ENCODE data around the gene PHOSPHO2. TPM values are rescaled to one million over a fixed set of nuclear protein-coding genes. Genes with fewer than 3 reads are reported as not detected.

Gene PHOSPHO2
- total RNA-seq, 2 donors from 2014 or later, result 5.3 to 7.0 TPM

DNA sequence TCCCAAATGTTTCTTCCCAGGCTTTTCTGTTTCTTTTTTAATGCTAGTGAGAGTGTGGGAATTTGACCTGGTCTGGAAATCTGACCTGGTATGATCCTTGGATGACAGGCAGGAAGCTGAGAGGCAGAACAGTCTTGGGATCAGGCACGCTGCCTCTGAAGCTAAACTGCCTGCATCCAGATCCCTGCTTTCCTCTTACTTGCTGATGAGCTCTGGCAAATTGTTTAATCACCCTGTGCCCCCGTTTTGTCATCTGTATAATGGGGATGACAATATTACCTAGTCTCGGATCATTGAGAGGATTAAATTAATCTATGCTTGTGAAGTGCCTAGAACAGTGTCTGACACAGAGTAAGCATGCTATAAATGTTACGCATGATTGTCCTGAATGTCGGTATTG is 42.6 kb downstream of the PHOSPHO2 start:
- no peak overlapping the region for H3K4me3 ChIP-seq
- no peaks in the 10 kb centered on the region for H3K4me1 ChIP-seq
- no peak overlapping the region for H3K27ac ChIP-seq
- TF ChIP-seq, protein P1, sequence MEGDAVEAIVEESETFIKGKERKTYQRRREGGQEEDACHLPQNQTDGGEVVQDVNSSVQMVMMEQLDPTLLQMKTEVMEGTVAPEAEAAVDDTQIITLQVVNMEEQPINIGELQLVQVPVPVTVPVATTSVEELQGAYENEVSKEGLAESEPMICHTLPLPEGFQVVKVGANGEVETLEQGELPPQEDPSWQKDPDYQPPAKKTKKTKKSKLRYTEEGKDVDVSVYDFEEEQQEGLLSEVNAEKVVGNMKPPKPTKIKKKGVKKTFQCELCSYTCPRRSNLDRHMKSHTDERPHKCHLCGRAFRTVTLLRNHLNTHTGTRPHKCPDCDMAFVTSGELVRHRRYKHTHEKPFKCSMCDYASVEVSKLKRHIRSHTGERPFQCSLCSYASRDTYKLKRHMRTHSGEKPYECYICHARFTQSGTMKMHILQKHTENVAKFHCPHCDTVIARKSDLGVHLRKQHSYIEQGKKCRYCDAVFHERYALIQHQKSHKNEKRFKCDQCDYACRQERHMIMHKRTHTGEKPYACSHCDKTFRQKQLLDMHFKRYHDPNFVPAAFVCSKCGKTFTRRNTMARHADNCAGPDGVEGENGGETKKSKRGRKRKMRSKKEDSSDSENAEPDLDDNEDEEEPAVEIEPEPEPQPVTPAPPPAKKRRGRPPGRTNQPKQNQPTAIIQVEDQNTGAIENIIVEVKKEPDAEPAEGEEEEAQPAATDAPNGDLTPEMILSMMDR (IDR thresholded peaks at IDR 0.05), result no peak
- no peaks in the 10 kb centered on the region for H3K27me3 ChIP-seq
- H3K9ac ChIP-seq (ENCODE audit: low read depth in 2 of 2, low read length in 2 of 2), result no peak overlapping the region
- intact Hi-C loops (cut with DNase I), result no loop called here
- no peak for DNase-seq
- no peaks in the 10 kb centered on the region for H3K36me3 ChIP-seq
- H3K9me3 ChIP-seq, result no peaks in the 10 kb centered on the region

- Histone ChIP-seq H3K27ac (no peak overlapping the region), H3K9me3 (no peaks in the 10 kb centered on the region), H3K9ac (ENCODE audit: low read depth in 2 of 2, low read length in 2 of 2) (no peak overlapping the region), H3K36me3 (no peaks in the 10 kb centered on the region), H3K4me3 (no peak overlapping the region), H3K27me3 (no peaks in the 10 kb centered on the region), H3K4me1 (no peaks in the 10 kb centered on the region)
- TF ChIP-seq, protein P1 (IDR thresholded peaks at IDR 0.05), result no peak
- DNase-seq, result no peak
- intact Hi-C loops (cut with DNase I), result no loop called here
These were observed 44.4 kb downstream of the PHOSPHO2 start for GRCh38 chr2:169738566-169739229.

DNA sequence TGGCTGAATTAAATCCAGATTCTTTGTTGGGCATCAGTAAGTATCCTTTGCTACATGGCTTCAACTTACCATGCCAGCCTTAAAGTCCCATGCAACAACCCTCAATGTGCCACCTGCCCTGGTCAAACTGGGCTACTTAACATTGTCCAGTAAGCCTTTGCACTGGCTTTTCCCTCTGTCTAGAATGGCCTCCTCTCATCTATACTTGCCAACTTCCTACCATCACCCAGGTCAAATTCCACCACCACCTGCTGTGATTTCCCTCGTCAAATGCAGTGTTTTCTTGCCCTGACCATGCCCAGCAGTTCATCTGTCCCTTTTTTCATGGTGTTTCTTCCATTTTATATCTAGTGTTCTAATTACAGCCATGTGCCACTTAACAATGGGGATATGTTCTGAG is 45.1 kb downstream of the PHOSPHO2 start:
- TF ChIP-seq, protein P1 (IDR thresholded peaks at IDR 0.05), result no peak
- Histone ChIP-seq H3K4me1 (no peaks in the 10 kb centered on the region), H3K4me3 (no peak overlapping the region), H3K27ac (no peak overlapping the region), H3K9ac (ENCODE audit: low read depth in 2 of 2, low read length in 2 of 2) (no peak overlapping the region), H3K27me3 (no peaks in the 10 kb centered on the region), H3K36me3 (no peaks in the 10 kb centered on the region), H3K9me3 (no peaks in the 10 kb centered on the region)
- DNase-seq, result no peak
- intact Hi-C loops (cut with DNase I), result no loop called here

GRCh38 chr2:169743549-169743948 is 49.3 kb downstream of the PHOSPHO2 start:
- DNase-seq, result no peak
- H3K9ac ChIP-seq (ENCODE audit: low read depth in 2 of 2, low read length in 2 of 2), result no peak overlapping the region
- H3K36me3 ChIP-seq, result no peaks in the 10 kb centered on the region
- no peak overlapping the region for H3K4me3 ChIP-seq
- no peaks in the 10 kb centered on the region for H3K27me3 ChIP-seq
- TF ChIP-seq, protein P1 (IDR thresholded peaks at IDR 0.05), result no peak
- no peak overlapping the region for H3K27ac ChIP-seq
- no peaks in the 10 kb centered on the region for H3K4me1 ChIP-seq
- H3K9me3 ChIP-seq, result no peaks in the 10 kb centered on the region
- intact Hi-C loops (cut with DNase I), result no loop called here

- Histone ChIP-seq H3K9me3 (no peaks in the 10 kb centered on the region), H3K4me3 (no peak overlapping the region), H3K36me3 (no peaks in the 10 kb centered on the region), H3K4me1 (no peaks in the 10 kb centered on the region), H3K9ac (ENCODE audit: low read depth in 2 of 2, low read length in 2 of 2) (no peak overlapping the region), H3K27me3 (no peaks in the 10 kb centered on the region), H3K27ac (no peak overlapping the region)
- TF ChIP-seq, protein P1 (IDR thresholded peaks at IDR 0.05), result no peak
- intact Hi-C loops (cut with DNase I), result no loop called here
- DNase-seq, result no peak
These were observed 52.0 kb downstream of the PHOSPHO2 start for GRCh38 chr2:169746240-169746639.
